SK-N-SH treated with all-trans-retinoic acid at 6 μM for 48 hours (cell line): ENCODE data around the gene ATP6V1G1.

Experiments
- ATAC-seq: fragments of 200-7000 bp; cut with Tn5 transposase; 3 replicates; pipeline ENCODE4 v1.9.1; 2020; ENCODE audit warnings: mild to moderate bottlenecking, moderate library complexity
- ARNTL ChIP-seq: fragments of 450-650 bp; formaldehyde crosslinking; IDR thresholded peaks from 2 replicates; pipeline ENCODE4 v1.5.0; 2020; ENCODE audit warnings: low read depth, mild to moderate bottlenecking, moderate library complexity, borderline replicate concordance
- CSDC2 ChIP-seq: fragments of 250-450 bp; sonication (Bioruptor Pico); IDR thresholded peaks from 2 replicates; pipeline ENCODE4 v1.5.0; 2020; ENCODE audit warnings: mild to moderate bottlenecking, moderate library complexity
- CSRNP3 ChIP-seq: fragments of 250-450 bp; sonication (Bioruptor Pico); IDR thresholded peaks from 2 replicates; pipeline ENCODE4 v1.5.1; 2021; ENCODE audit warnings: mild to moderate bottlenecking, moderate library complexity
- ESRRG ChIP-seq: fragments of 250-450 bp; sonication (Bioruptor Pico); IDR thresholded peaks from 2 replicates; pipeline ENCODE4 v1.6.1; 2021; ENCODE audit warnings: mild to moderate bottlenecking
- GLIS3 ChIP-seq: fragments of 250-450 bp; sonication (Bioruptor Pico); IDR thresholded peaks from 2 replicates; pipeline ENCODE4 v1.5.0; 2020; ENCODE audit warnings: mild to moderate bottlenecking, moderate library complexity
- ISL1 ChIP-seq: fragments of 250-450 bp; sonication (Bioruptor Pico); IDR thresholded peaks from 2 replicates; pipeline ENCODE4 v2.1.2; 2022; ENCODE audit warnings: mild to moderate bottlenecking, moderate library complexity
- OSR1 ChIP-seq: fragments of 250-450 bp; sonication (Bioruptor Pico); IDR thresholded peaks from 2 replicates; pipeline ENCODE4 v1.8.0; 2022; ENCODE audit warnings: moderate library complexity, mild to moderate bottlenecking, inconsistent platforms
- PATZ1 ChIP-seq: fragments of 250-450 bp; sonication (Bioruptor Pico); IDR thresholded peaks from 2 replicates; pipeline ENCODE4 v1.8.0; 2020; ENCODE audit warnings: mild to moderate bottlenecking, moderate library complexity, borderline replicate concordance
- PPARA ChIP-seq: fragments of 250-450 bp; sonication (Bioruptor Pico); IDR thresholded peaks from 2 replicates; pipeline ENCODE4 v1.5.0; 2020; ENCODE audit warnings: mild to moderate bottlenecking, borderline replicate concordance
- SNAI2 ChIP-seq: fragments of 250-450 bp; sonication (Bioruptor Pico); IDR thresholded peaks from 2 replicates; pipeline ENCODE4 v1.5.0; 2020; ENCODE audit warnings: mild to moderate bottlenecking, moderate library complexity
- TCF4 ChIP-seq: fragments of 250-450 bp; sonication (Bioruptor Pico); IDR thresholded peaks from 2 replicates; pipeline ENCODE4 v1.8.0; 2021; ENCODE audit warnings: mild to moderate bottlenecking, moderate library complexity, borderline replicate concordance
- TOX ChIP-seq: fragments of 250-450 bp; sonication (Bioruptor Pico); IDR thresholded peaks from 2 replicates; pipeline ENCODE4 v1.8.0; 2021; ENCODE audit warnings: mild to moderate bottlenecking, moderate library complexity, borderline replicate concordance
- TSHZ2 ChIP-seq: fragments of 250-450 bp; sonication (Bioruptor Pico); IDR thresholded peaks from 2 replicates; pipeline ENCODE4 v1.5.0; 2020; ENCODE audit warnings: mild to moderate bottlenecking, moderate library complexity
- ZC3H10 ChIP-seq: fragments of 250-450 bp; sonication (Bioruptor Pico); IDR thresholded peaks from 2 replicates; pipeline ENCODE4 v1.5.1; 2021; ENCODE audit warnings: mild to moderate bottlenecking, moderate library complexity
- ZFP3 ChIP-seq: fragments of 250-450 bp; sonication (Bioruptor Pico); IDR thresholded peaks from 2 replicates; pipeline ENCODE4 v1.5.0; 2020; ENCODE audit warnings: mild to moderate bottlenecking, moderate library complexity
- ZNF565 ChIP-seq: fragments of 450-650 bp; formaldehyde crosslinking; conservative IDR thresholded peaks from 2 replicates; pipeline ENCODE4 v1.5.0; 2020; ENCODE audit warnings: low read depth, mild to moderate bottlenecking, moderate library complexity
- ZNF8 ChIP-seq: fragments of 450-650 bp; formaldehyde crosslinking; IDR thresholded peaks from 2 replicates; pipeline ENCODE4 v1.5.0; 2020; ENCODE audit warnings: mild to moderate bottlenecking, moderate library complexity
- TF ChIP-seq, protein P1 (sequence below): fragments of 250-450 bp; sonication (Bioruptor Pico); IDR thresholded peaks from 2 replicates; pipeline ENCODE4 v1.8.0; 2021; ENCODE audit warnings: low read depth, mild to moderate bottlenecking, moderate library complexity, borderline replicate concordance

Gene ATP6V1G1

GRCh38 chr9:114555696-114556095 lies 31.9 kb upstream of the ATP6V1G1 start:
- no peak for ATAC-seq
- TF ChIP-seq PATZ1 (CRISPR knock-in tag) (no peak), ISL1 (no peak), CSDC2 (CRISPR knock-in tag) (no peak), TSHZ2 (CRISPR knock-in tag) (no peak), PPARA (CRISPR knock-in tag) (no peak), CSRNP3 (CRISPR knock-in tag) (no peak), TOX (CRISPR knock-in tag) (no peak), ZC3H10 (CRISPR knock-in tag) (no peak), ZNF565 (CRISPR knock-in tag) (no peak), SNAI2 (CRISPR knock-in tag) (no peak), ARNTL (CRISPR knock-in tag) (no peak), GLIS3 (CRISPR knock-in tag) (no peak), TCF4 (no peak), ZFP3 (CRISPR knock-in tag) (no peak)
- TF ChIP-seq, protein P1, sequence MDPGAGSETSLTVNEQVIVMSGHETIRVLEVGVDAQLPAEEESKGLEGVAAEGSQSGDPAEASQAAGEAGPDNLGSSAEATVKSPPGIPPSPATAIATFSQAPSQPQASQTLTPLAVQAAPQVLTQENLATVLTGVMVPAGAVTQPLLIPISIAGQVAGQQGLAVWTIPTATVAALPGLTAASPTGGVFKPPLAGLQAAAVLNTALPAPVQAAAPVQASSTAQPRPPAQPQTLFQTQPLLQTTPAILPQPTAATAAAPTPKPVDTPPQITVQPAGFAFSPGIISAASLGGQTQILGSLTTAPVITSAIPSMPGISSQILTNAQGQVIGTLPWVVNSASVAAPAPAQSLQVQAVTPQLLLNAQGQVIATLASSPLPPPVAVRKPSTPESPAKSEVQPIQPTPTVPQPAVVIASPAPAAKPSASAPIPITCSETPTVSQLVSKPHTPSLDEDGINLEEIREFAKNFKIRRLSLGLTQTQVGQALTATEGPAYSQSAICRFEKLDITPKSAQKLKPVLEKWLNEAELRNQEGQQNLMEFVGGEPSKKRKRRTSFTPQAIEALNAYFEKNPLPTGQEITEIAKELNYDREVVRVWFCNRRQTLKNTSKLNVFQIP (CRISPR knock-in tag): no peak

GRCh38 chr9:114558027-114558675 lies 29.4 kb upstream of the ATP6V1G1 start:
- ATAC-seq: no peak

More at GRCh38 chr9:114558027-114558675, 29.4 kb upstream of the ATP6V1G1 start:
- TF ChIP-seq CSRNP3 (CRISPR knock-in tag): no peak
- TF ChIP-seq ESRRG (CRISPR knock-in tag): no peak
- no peak for TF ChIP-seq OSR1 (CRISPR knock-in tag)
- TF ChIP-seq TSHZ2 (CRISPR knock-in tag): no peak
- no peak for TF ChIP-seq ZNF8 (CRISPR knock-in tag)
- TF ChIP-seq ISL1: no peak
- TF ChIP-seq ZNF565 (CRISPR knock-in tag): no peak
- TF ChIP-seq GLIS3 (CRISPR knock-in tag): no peak
- no peak for TF ChIP-seq PATZ1 (CRISPR knock-in tag)
- TF ChIP-seq CSDC2 (CRISPR knock-in tag): no peak
- TF ChIP-seq TOX (CRISPR knock-in tag): no peak
